ENCODE data around the gene TPO.
"Not testable (repeated sequence)": the region's sequence is repeated elsewhere in the genome, so short reads cannot be mapped to it uniquely, and the experiment has no call there.

Gene TPO

GRCh38 chr2:1509271-1510065 lies 96.2 kb downstream of the TPO start:
- DNase-seq = no peak

- DNase-seq = no peak
Measured at GRCh38 chr2:1510176-1510575, 96.9 kb downstream of the TPO start.

GRCh38 chr2:1511455-1511854 lies 98.2 kb downstream of the TPO start:
- no peak for DNase-seq

- DNase-seq = no peak
Measured at GRCh38 chr2:1512321-1513289, 99.3 kb downstream of the TPO start.

- DNase-seq = no peak
Measured at GRCh38 chr2:1514391-1515072, 101.3 kb downstream of the TPO start.

- DNase-seq = no peak
Measured at GRCh38 chr2:1515073-1515430, 101.8 kb downstream of the TPO start.

GRCh38 chr2:1515986-1516797 lies 102.9 kb downstream of the TPO start:
- DNase-seq = no peak

GRCh38 chr2:1516798-1517060 lies 103.5 kb downstream of the TPO start:
- DNase-seq = no peak

- DNase-seq = not testable (repeated sequence)
Measured at GRCh38 chr2:1517291-1517690, 104.0 kb downstream of the TPO start.

GRCh38 chr2:1517786-1518185 lies 104.5 kb downstream of the TPO start:
- no peak for DNase-seq

- DNase-seq = no peak
Measured at GRCh38 chr2:1518331-1518803, 105.1 kb downstream of the TPO start.

GRCh38 chr2:1518867-1519530 lies 105.7 kb downstream of the TPO start:
- no peak for DNase-seq

- no peak for DNase-seq
Measured at GRCh38 chr2:1521191-1521877, 108.1 kb downstream of the TPO start.

- no peak for DNase-seq
Measured at GRCh38 chr2:1521878-1522830, 108.9 kb downstream of the TPO start.

- DNase-seq = no peak
Measured at GRCh38 chr2:1527153-1527992, 114.1 kb downstream of the TPO start.

GRCh38 chr2:1528273-1529064 lies 115.2 kb downstream of the TPO start:
- DNase-seq = no peak

- no peak for DNase-seq
Measured at GRCh38 chr2:1538663-1539062, 125.4 kb downstream of the TPO start.

- no peak for DNase-seq
Measured at GRCh38 chr2:1539441-1539840, 126.2 kb downstream of the TPO start.

All from activated naive CD4-positive, alpha-beta T cell treated with Interleukin-2 at 50 U/mL for 16 hours (primary cell).